IgD-negative memory B cell (primary cell): ENCODE measurements around the gene PRKN. TPM values are rescaled to one million over a fixed set of nuclear protein-coding genes. Genes with fewer than 3 reads are reported as not detected.
A peak's percentile ranks its signal among the peaks of the same experiment; 100 is the strongest.

Experiments used
- H3K27ac Mint-ChIP-seq, 3 donors: one replicate each; pipeline ENCODE4 v1.8.0; 2020 to 2022; ENCODE audit warnings: mild to moderate bottlenecking in 3 of 3, mixed read lengths in 3 of 3, moderate library complexity in 1 of 3
- H3K27me3 Mint-ChIP-seq: one replicate; pipeline ENCODE4 v1.8.0; 2021; ENCODE audit warnings: mixed read lengths
- H3K36me3 Mint-ChIP-seq: one replicate; pipeline ENCODE4 v1.8.0; 2020; ENCODE audit warnings: mild to moderate bottlenecking, mixed read lengths
- H3K4me1 Mint-ChIP-seq, 3 donors: one replicate each; pipeline ENCODE4 v1.8.0; 2020 to 2022; ENCODE audit warnings: mixed read lengths in 3 of 3, mild to moderate bottlenecking in 1 of 3
- H3K4me3 Mint-ChIP-seq, 4 donors: one replicate each; pipeline ENCODE4 v1.8.0; 2020 to 2022; ENCODE audit warnings: mild to moderate bottlenecking in 4 of 4, mixed read lengths in 4 of 4, moderate library complexity in 3 of 4
- H3K9me3 Mint-ChIP-seq, 3 donors: one replicate each; pipeline ENCODE4 v1.8.0; 2020 to 2021; ENCODE audit warnings: mixed read lengths in 3 of 3, mild to moderate bottlenecking in 1 of 3
- polyA plus RNA-seq: library from polyadenylated mRNA; unstranded; fragments of 300-500 nt; fragmentation: Illumina TruSeq; gene quantifications from one replicate; pipeline ENCODE4 v1.2.3, GENCODE V29; 2021

Gene PRKN
- polyA plus RNA-seq, 1 donor from 2014 or later, result 0.55 TPM

DNA sequence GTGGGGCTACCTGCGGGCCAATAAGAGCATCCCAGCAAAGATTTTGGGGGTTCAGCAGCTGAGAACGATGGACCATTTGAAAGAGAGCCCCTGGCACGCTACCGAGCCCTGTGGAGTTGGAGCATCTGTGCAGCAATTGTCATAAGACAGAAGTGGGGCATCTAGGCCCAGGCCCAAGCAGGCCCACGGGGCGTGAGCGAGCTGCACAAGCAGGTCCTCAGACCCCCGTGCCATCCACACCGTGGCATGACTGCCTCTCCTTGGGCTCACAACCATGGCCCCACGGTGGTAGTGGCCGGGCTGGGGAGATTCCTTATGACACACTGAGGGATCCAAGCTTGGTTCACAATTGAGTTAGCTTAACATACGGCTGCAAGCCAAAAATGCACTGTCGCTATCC is 1350.5 kb downstream of the PRKN start:
- H3K36me3 Mint-ChIP-seq, result no peaks in the 10 kb centered on the region
- H3K27ac Mint-ChIP-seq, result peak overlapping the region in 1 of 3 donors; percentile 27
- no peaks in the 10 kb centered on the region for H3K9me3 Mint-ChIP-seq
- no peaks in the 10 kb centered on the region for H3K4me1 Mint-ChIP-seq
- H3K4me3 Mint-ChIP-seq, result no peak overlapping the region
- H3K27me3 Mint-ChIP-seq, result no peaks in the 10 kb centered on the region

DNA sequence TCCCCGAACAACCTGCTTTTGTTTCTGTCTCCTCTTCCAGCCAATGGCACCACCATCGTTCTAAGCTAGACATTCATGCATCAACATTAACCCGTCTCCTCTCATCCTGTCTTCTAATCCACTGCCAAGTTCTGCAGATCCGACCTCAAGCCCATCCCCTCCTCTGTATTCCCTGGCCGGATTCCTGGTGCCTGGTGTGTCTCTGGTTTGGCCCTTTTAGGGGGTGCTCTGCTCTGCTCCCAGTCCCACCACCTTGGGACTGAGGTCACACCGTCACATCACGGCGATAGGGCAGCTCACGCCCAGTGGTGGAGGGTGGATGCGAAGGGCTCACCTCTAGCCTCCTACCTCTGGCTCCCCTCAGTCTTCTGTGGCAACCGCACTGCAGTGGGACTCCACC is 1351.2 kb downstream of the PRKN start:
- Mint-ChIP-seq H3K27me3 (no peaks in the 10 kb centered on the region), H3K4me3 (no peak overlapping the region), H3K27ac (no peak overlapping the region), H3K4me1 (no peaks in the 10 kb centered on the region), H3K36me3 (no peaks in the 10 kb centered on the region), H3K9me3 (no peaks in the 10 kb centered on the region)

DNA sequence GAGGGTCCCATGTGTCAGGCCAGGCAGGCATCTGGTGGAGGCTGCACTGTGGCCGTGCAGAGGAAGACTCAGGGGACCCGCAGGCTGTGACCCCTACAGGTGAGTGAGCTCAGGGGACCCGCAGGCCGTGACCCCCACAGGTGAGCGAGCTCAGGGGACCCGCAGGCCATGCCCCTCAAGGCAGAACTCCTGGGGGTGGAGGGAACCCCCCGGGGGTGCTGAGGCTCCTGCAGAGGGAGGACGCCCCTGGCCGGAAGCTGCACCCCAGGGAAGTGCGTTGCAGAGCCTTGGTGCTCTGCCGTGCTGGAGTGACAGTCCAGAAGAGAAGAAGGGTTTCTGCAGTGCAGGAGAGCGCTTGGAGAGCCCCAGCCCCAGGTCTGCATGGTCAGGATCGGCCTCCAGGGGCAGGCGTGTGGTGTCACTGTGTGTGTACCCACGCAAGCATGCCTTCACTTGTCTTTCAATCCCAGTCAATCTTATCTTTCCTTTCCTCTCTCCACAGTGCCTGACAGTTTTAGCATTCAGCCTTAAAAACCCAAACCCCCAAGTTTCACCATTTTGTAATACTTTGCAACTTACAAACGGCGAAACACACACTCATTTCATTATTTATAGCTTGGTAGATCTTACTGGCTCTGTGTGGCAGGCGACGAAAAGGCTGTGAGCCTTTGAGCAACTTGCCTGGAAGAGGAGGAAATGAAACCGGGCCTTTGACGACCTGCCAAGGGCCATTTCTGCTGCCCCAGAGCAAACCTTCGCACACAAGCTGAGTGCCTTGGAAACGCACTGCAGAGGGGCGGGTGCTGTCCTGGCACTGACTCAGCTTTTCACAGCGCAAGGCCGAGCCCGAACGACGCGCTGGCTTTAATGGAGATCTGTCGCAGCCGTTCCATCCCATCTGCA is 1352.3 kb downstream of the PRKN start:
- H3K4me3 Mint-ChIP-seq, result no peak overlapping the region

DNA sequence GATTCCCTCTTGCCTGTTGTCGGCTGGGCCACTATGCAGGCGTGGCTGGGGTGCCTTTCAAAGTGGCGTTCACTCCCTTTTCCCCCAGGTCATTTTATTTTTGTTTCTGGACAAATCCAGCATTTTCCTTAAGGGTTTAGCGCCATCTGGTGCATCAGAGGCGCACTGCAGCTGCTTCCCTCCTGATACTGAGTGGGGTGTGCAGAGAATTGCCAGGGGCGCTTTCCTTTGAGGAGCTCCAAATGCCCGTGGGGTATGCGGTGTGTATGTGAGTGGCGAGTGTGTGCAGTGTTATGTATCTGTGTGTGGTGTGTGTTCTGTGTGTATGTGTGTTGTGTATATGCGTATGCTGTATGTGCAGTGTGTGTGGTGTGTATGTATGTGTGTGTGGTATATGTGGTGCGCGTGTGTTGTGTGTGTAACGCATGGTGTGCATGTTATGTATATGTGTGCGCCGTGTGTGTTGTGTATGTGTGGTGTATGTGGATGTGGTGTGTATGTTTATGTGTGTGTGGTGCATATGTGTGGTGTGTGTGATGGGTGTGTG is 1353.6 kb downstream of the PRKN start:
- Mint-ChIP-seq H3K27ac (no peak overlapping the region), H3K9me3 (no peaks in the 10 kb centered on the region), H3K4me1 (peaks cover 0 to 1% (median 0%) of the 10 kb centered on the region in 3 donors), H3K27me3 (no peaks in the 10 kb centered on the region), H3K36me3 (no peaks in the 10 kb centered on the region), H3K4me3 (no peak overlapping the region)

More for the DNA sequence above, 1352.3 kb downstream of the PRKN start:
- Mint-ChIP-seq H3K4me1 (peaks cover 0 to 1% (median 0%) of the 10 kb centered on the region in 3 donors), H3K27ac (no peak overlapping the region), H3K27me3 (no peaks in the 10 kb centered on the region), H3K9me3 (no peaks in the 10 kb centered on the region), H3K36me3 (no peaks in the 10 kb centered on the region)

DNA sequence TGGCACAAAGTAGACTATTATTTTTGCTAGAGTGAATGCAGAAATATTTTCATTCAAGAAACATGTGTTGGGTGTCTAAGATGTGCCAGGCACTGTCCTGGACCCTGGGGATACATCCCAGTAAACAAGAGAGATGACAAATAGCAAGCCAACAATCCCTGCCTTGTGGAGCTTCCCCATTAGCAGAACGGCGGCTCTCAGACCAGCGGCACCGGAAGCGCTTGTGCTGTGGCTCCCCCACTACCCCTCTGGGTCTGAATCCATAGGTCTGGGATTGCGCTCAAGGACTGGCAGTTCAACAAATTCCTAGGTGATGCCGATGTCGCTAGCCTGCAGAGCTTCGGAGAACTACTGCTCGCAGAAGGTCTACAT is 1355.2 kb downstream of the PRKN start:
- Mint-ChIP-seq H3K9me3 (no peaks in the 10 kb centered on the region), H3K27ac (no peak overlapping the region), H3K27me3 (no peaks in the 10 kb centered on the region), H3K36me3 (no peaks in the 10 kb centered on the region), H3K4me1 (peaks cover 0 to 1% (median 0%) of the 10 kb centered on the region in 3 donors), H3K4me3 (no peak overlapping the region)

DNA sequence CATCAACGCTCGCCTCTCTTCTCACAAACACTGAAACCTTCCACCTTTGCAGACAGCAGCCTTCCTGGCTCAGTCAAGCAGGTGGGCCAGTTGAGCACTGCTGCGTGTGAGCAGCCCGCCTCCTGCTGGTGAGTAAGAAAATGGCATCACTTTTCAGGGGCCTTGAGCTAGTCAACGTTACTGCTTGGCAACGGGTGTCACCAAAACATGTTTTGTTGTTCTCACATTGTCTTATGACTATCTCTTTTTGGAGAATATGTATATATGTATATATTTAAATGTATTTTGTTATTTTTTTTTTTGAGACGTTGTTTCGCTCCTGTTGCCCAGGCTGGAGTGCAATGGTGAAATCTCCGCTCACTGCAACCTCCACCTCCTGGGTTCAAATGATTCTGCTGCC is 1356.7 kb downstream of the PRKN start:
- H3K27ac Mint-ChIP-seq, result no peak overlapping the region
- no peak overlapping the region for H3K4me3 Mint-ChIP-seq
- peaks cover 0 to 4% (median 1%) of the 10 kb centered on the region in 3 donors for H3K4me1 Mint-ChIP-seq
- H3K27me3 Mint-ChIP-seq, result no peaks in the 10 kb centered on the region
- no peaks in the 10 kb centered on the region for H3K36me3 Mint-ChIP-seq
- no peaks in the 10 kb centered on the region for H3K9me3 Mint-ChIP-seq

DNA sequence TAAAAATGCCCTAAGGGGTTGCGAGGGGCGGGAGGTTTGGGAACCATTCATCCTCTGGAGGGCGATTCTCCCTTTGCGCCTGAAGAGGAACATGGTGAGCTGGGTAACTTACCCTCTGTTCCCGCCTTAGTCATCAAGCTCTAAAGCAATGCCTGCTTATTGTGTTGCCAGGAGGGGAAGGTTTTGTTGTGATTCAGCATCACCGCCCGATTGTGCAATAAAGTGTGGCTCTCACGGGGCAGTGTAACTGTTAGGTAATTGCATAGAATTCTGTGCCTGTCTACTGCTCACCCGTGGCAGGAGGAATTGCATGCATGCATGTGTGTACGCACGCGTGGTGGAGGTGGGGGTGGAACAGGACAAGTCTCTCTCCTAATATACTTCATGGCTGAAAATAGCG is 1358.2 kb downstream of the PRKN start:
- H3K36me3 Mint-ChIP-seq, result no peaks in the 10 kb centered on the region
- no peaks in the 10 kb centered on the region for H3K27me3 Mint-ChIP-seq
- peaks cover 0 to 2% (median 0%) of the 10 kb centered on the region in 3 donors for H3K9me3 Mint-ChIP-seq
- peaks cover 0 to 4% (median 1%) of the 10 kb centered on the region in 3 donors for H3K4me1 Mint-ChIP-seq
- no peak overlapping the region for H3K4me3 Mint-ChIP-seq
- H3K27ac Mint-ChIP-seq, result no peak overlapping the region

DNA sequence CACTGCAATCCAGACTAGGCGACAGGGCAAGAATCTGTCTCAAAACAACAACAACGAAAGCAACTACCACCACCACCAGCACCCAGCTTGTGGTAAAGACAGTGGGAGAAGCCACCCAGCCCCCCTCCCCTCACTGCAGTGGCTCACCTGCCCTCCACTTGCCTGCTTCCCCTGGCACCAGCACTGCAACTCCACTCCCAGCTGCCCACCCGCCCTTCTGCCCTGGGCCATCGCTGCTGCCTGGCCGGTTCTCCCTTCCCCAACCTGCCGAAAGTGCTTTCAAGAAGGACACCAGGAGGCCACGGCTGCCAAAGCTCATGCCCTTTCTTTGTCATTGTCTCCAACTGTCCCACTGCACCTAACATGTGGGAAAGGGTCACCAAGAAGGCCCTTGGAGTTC is 1359.1 kb downstream of the PRKN start:
- Mint-ChIP-seq H3K9me3 (peaks cover 0 to 2% (median 2%) of the 10 kb centered on the region in 3 donors), H3K4me3 (no peak overlapping the region), H3K27me3 (no peaks in the 10 kb centered on the region), H3K27ac (no peak overlapping the region), H3K36me3 (no peaks in the 10 kb centered on the region), H3K4me1 (peaks cover 0 to 4% (median 1%) of the 10 kb centered on the region in 3 donors)

DNA sequence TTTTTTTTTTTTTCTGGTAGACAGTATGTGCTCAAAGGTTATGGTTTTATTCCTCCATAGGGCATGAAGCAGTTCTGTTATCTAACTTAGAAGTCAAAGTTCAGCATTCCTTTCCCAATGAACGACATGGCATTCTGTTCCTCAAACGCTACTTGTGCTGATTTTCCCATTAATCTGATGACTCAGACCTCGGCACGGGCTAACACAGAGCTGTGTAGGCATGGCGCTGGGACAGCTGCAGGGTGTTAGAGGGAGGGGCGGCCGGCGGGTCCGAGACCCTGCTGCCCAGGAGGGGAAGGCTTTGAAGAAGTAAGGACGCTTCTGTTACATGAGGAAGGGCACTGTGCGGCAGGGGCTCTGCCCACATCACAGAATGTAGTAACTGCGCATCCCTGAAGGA is 1360.1 kb downstream of the PRKN start:
- peaks cover 0 to 4% (median 1%) of the 10 kb centered on the region in 3 donors for H3K4me1 Mint-ChIP-seq
- H3K27me3 Mint-ChIP-seq, result no peaks in the 10 kb centered on the region
- H3K36me3 Mint-ChIP-seq, result peaks cover 1% of the 10 kb centered on the region
- peaks cover 2 to 6% (median 2%) of the 10 kb centered on the region in 3 donors for H3K9me3 Mint-ChIP-seq
- no peak overlapping the region for H3K27ac Mint-ChIP-seq
- no peak overlapping the region for H3K4me3 Mint-ChIP-seq

DNA sequence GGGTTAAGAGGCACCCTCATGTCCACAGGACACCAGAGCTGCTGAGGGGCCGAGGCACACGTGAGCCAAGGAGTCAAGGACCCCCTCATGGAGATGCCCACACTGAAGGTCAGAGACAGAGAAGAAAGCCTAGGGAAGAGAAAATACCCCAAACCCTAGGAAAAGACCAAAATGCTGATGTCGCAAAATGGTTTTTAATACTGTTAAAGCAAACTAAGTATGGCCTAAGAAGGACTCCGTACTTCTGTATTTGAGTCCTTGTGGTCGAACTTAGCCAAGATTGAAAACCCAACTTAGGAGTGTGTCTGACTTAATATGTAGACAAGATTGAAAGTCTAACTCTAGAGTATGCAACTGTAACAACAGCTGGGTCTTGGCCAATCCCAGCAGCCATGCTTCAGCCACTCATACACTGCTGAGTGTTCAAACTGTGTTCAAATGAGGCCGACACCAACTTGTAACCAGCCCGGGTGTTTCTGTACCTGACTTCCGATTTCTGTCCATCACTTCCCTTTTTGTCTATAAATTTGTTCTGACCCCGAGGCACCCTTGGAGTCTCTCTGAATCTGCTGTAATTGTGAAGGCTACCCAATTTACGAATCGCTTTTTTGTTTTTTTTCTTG is 1361.2 kb downstream of the PRKN start:
- Mint-ChIP-seq H3K27ac (no peak overlapping the region), H3K36me3 (peaks cover 1% of the 10 kb centered on the region), H3K27me3 (no peaks in the 10 kb centered on the region), H3K4me3 (no peak overlapping the region), H3K4me1 (peaks cover 0 to 4% (median 1%) of the 10 kb centered on the region in 3 donors), H3K9me3 (peaks cover 2 to 6% (median 2%) of the 10 kb centered on the region in 3 donors)

DNA sequence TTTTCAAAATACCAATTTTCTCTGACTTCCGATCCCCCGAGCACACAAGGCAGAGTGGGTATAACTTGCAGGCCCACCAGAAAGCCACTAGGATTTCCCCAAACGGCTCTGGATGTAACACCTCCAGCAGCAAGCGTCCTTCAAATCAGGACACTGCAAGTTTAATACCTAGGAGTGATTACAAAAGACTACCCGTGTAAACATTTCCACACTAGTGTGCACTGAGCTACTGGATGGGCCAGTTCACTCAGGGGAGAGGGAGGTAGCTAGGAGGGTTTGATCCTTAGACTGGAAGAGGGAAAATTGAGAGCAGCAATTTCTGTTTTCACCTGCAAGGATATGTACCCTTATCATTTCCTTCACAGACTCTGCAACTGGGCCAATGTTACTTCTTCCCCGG is 1361.9 kb downstream of the PRKN start:
- no peak overlapping the region for H3K27ac Mint-ChIP-seq
- H3K4me1 Mint-ChIP-seq, result peaks cover 0 to 4% (median 0%) of the 10 kb centered on the region in 3 donors
- no peaks in the 10 kb centered on the region for H3K27me3 Mint-ChIP-seq
- H3K4me3 Mint-ChIP-seq, result no peak overlapping the region
- H3K36me3 Mint-ChIP-seq, result peaks cover 1% of the 10 kb centered on the region
- H3K9me3 Mint-ChIP-seq, result peaks cover 2 to 6% (median 2%) of the 10 kb centered on the region in 3 donors

DNA sequence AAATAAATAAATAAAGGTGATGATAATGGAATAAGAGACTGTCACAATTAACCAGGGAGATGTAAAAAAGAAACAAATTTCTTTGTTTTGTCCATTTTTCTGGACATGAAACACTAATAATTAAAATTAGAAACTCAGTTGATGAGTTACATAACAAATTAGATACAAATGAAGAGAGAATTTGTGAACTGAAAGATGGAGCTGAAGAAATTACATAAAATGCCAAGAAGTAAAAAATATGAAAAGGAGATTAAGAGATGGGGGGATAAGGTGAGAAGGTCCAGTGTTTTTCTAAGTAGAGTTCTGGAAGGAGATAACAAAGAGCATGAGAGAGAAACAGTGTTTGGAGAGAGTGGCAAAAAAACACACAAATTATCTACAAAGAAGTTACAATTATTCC is 1364.3 kb downstream of the PRKN start:
- Mint-ChIP-seq H3K27ac (no peak overlapping the region), H3K36me3 (peaks cover 5% of the 10 kb centered on the region), H3K9me3 (peaks cover 2 to 6% (median 2%) of the 10 kb centered on the region in 3 donors), H3K27me3 (no peaks in the 10 kb centered on the region), H3K4me1 (peaks cover 0 to 4% (median 0%) of the 10 kb centered on the region in 3 donors), H3K4me3 (no peak overlapping the region)

DNA sequence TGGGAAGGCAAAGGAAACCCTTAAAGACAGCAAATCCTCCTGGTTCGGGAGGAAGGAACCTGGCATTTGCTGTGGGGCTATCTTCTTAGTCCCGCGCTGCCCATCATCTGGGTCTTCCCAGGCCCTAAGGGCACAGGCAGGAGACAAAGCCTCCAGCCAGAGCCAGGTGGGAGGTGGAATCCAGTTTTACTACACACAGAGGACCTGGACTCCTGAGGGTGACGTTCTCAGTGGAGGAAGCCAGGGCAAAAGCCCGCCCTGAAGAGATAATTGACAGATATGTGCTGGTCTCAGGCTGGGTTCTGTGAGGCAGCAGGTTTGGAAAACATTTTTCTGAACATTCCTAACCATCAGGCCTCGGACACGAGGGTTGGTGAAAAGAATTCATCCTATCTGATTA is 1365.3 kb downstream of the PRKN start:
- Mint-ChIP-seq H3K27me3 (no peaks in the 10 kb centered on the region), H3K4me1 (peaks cover 0 to 9% (median 5%) of the 10 kb centered on the region in 3 donors), H3K36me3 (peaks cover 5% of the 10 kb centered on the region), H3K9me3 (peaks cover 2 to 6% (median 2%) of the 10 kb centered on the region in 3 donors), H3K4me3 (no peak overlapping the region), H3K27ac (no peak overlapping the region)

DNA sequence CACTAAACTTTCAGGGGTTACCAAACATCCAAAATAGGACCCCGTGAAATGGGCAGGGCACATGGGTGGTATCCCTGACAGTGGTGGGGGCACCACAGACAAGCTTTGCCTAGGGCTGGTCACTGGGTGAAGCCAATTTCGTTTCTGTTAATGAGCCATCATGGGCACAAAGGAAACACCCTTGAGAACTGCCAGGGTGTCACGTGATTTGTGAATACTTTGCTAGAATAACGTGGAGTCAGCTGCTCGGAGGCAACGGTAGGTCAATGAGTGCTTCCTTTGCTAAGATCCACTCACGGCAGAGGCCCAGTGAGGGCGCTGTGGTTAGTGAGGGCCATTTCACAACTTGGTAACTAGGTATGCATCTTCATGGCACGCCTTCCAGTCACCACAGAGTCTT is 1366.0 kb downstream of the PRKN start:
- H3K36me3 Mint-ChIP-seq, result peaks cover 5% of the 10 kb centered on the region
- peaks cover 2 to 8% (median 4%) of the 10 kb centered on the region in 3 donors for H3K9me3 Mint-ChIP-seq
- no peak overlapping the region for H3K4me3 Mint-ChIP-seq
- H3K27me3 Mint-ChIP-seq, result no peaks in the 10 kb centered on the region
- H3K4me1 Mint-ChIP-seq, result peaks cover 0 to 10% (median 9%) of the 10 kb centered on the region in 3 donors
- H3K27ac Mint-ChIP-seq, result no peak overlapping the region

DNA sequence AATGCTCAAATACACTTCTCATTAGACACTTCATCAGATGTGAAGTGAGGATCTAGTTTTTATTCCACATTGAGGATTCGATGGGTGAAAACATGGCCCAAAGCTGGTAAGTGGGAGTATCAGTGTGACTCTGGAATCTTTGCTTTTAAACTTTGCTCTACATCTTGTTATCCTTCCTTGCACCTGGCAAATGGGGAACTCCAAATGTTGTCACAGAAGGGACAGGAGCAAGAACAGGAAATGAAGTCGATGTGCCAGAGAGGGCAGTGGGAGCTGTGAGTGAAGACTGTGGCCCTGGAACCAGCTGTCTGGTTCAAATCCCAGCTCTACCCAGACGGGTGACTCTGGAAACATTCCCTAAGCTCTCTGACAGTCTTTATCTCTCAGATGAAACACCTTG is 1367.0 kb downstream of the PRKN start:
- Mint-ChIP-seq H3K4me1 (peaks cover 0 to 10% (median 10%) of the 10 kb centered on the region in 3 donors), H3K27me3 (no peaks in the 10 kb centered on the region), H3K9me3 (peaks cover 2 to 12% (median 4%) of the 10 kb centered on the region in 3 donors), H3K36me3 (peaks cover 5% of the 10 kb centered on the region), H3K4me3 (no peak overlapping the region), H3K27ac (no peak overlapping the region)
